Pons (tissue), 1 donor: ENCODE results near the gene KIAA1217.
"Not testable (repeated sequence)": the region's sequence is repeated elsewhere in the genome, so short reads cannot be mapped to it uniquely, and the experiment has no call there.

ENCODE experiments used
- DNase-seq: peaks from one replicate; pipeline ENCODE4 v3.0.0-alpha.2; 2016; ENCODE audit warnings: low spot score

KIAA1217 gene

GRCh38 chr10:24465124-24465874 is 256.4 kb downstream of the KIAA1217 start:
- DNase-seq = no peak

GRCh38 chr10:24465891-24466818 is 257.2 kb downstream of the KIAA1217 start:
- no peak for DNase-seq

GRCh38 chr10:24467136-24467535 is 258.2 kb downstream of the KIAA1217 start:
- no peak for DNase-seq

- DNase-seq = no peak
Measured at GRCh38 chr10:24467605-24468004, 258.7 kb downstream of the KIAA1217 start.

GRCh38 chr10:24468281-24468751 is 259.4 kb downstream of the KIAA1217 start:
- DNase-seq = no peak

GRCh38 chr10:24469993-24470392 is 261.1 kb downstream of the KIAA1217 start:
- DNase-seq = no peak

GRCh38 chr10:24475598-24475997 is 266.7 kb downstream of the KIAA1217 start:
- DNase-seq = no peak

GRCh38 chr10:24476913-24477701 is 268.2 kb downstream of the KIAA1217 start:
- no peak for DNase-seq

- no peak for DNase-seq
Measured at GRCh38 chr10:24477915-24478314, 269.0 kb downstream of the KIAA1217 start.

GRCh38 chr10:24479806-24480205 is 270.9 kb downstream of the KIAA1217 start:
- DNase-seq = no peak

GRCh38 chr10:24480447-24480846 is 271.5 kb downstream of the KIAA1217 start:
- DNase-seq = no peak

GRCh38 chr10:24481241-24481640 is 272.3 kb downstream of the KIAA1217 start:
- DNase-seq = no peak

- DNase-seq = not testable (repeated sequence)
Measured at GRCh38 chr10:24482713-24483112, 273.8 kb downstream of the KIAA1217 start.

- DNase-seq = no peak
Measured at GRCh38 chr10:24483701-24484100, 274.8 kb downstream of the KIAA1217 start.

- no peak for DNase-seq
Measured at GRCh38 chr10:24484771-24485170, 275.8 kb downstream of the KIAA1217 start.

- no peak for DNase-seq
Measured at GRCh38 chr10:24485304-24485703, 276.4 kb downstream of the KIAA1217 start.

GRCh38 chr10:24488631-24489030 is 279.7 kb downstream of the KIAA1217 start:
- no peak for DNase-seq

- no peak for DNase-seq
Measured at GRCh38 chr10:24493165-24493564, 284.2 kb downstream of the KIAA1217 start.

- DNase-seq = no peak
Measured at GRCh38 chr10:24494236-24494635, 285.3 kb downstream of the KIAA1217 start.

GRCh38 chr10:24494777-24495176 is 285.8 kb downstream of the KIAA1217 start:
- DNase-seq = no peak

- DNase-seq = no peak
Measured at GRCh38 chr10:24495666-24496460, 286.9 kb downstream of the KIAA1217 start.
